ENCODE measurements around the gene ST8SIA6. TPM values are rescaled to one million over a fixed set of nuclear protein-coding genes. Genes with fewer than 3 reads are reported as not detected.

The ST8SIA6 gene
- polyA plus RNA-seq, 6 donors from 2014 or later, result not detected

GRCh38 chr10:17276756-17277424 lies 177.5 kb downstream of the ST8SIA6 start:
- ATAC-seq (ENCODE audit: low read depth in 2 of 2), result no peak
- peaks cover under 1 to 18% of the 10 kb centered on the region in 2 donors for H3K36me3 Mint-ChIP-seq
- H3K9me3 Mint-ChIP-seq, result peaks cover 8 to 33% (median 15%) of the 10 kb centered on the region in 7 donors
- H3K27ac Mint-ChIP-seq, result no peak overlapping the region
- H3K4me3 Mint-ChIP-seq, result peak overlapping the region in 1 of 8 donors; percentile 1
- H3K4me1 Mint-ChIP-seq, result no peaks in the 10 kb centered on the region
- H3K27me3 Mint-ChIP-seq, result peaks cover 7 to 27% (median 10%) of the 10 kb centered on the region in 3 donors
- DNase-seq, result no peak

GRCh38 chr10:17273403-17273802 lies 181.0 kb downstream of the ST8SIA6 start:
- Mint-ChIP-seq H3K4me3 (no peak overlapping the region), H3K36me3 (no peaks in the 10 kb centered on the region), H3K4me1 (no peaks in the 10 kb centered on the region), H3K9me3 (peaks cover 0 to 14% (median 2%) of the 10 kb centered on the region in 7 donors), H3K27me3 (peaks cover 0 to 28% (median 16%) of the 10 kb centered on the region in 3 donors), H3K27ac (no peak overlapping the region)
- DNase-seq, result no peak
- ATAC-seq (ENCODE audit: low read depth in 2 of 2), result no peak

- Mint-ChIP-seq H3K27me3 (peaks cover 0 to 35% (median 22%) of the 10 kb centered on the region in 3 donors), H3K27ac (no peak overlapping the region), H3K4me1 (no peaks in the 10 kb centered on the region), H3K9me3 (peaks cover 0 to 10% (median 2%) of the 10 kb centered on the region in 7 donors), H3K36me3 (no peaks in the 10 kb centered on the region), H3K4me3 (no peak overlapping the region)
- DNase-seq (no peak), ATAC-seq (ENCODE audit: low read depth in 2 of 2) (no peak)
Measured at GRCh38 chr10:17272648-17273047, 181.7 kb downstream of the ST8SIA6 start.

Other genes starting within 250 kb of the ST8SIA6 start
- 100 to 1,000 TPM in 5 of 6 donors, 10 to 100 TPM in 1; 41.1 to 171 (median 131) TPM for gene VIM, start 226.4 kb downstream of the ST8SIA6 start, polyA plus RNA-seq (ENCODE audit: low read depth in 6 of 6)
- gene HACD1, start 162.8 kb upstream of the ST8SIA6 start, polyA plus RNA-seq (ENCODE audit: low read depth in 6 of 6), result under 1 TPM in 2 of 6 donors, not detected in 4; 0.43 to 0.44 TPM
- gene STAM, start 189.6 kb upstream of the ST8SIA6 start, polyA plus RNA-seq (ENCODE audit: low read depth in 6 of 6), result 10 to 100 TPM in 1 of 6 donors, 1 to 10 TPM in 5; 4.4 to 12.5 (median 7.9) TPM

All from naive B cell (primary cell).